M059J (cell line): Measurements from ENCODE around the gene KCNH5. TPM values are rescaled to one million over a fixed set of nuclear protein-coding genes. Genes with fewer than 3 reads are reported as not detected.

Experiments
- DNase-seq: peaks from one replicate; pipeline ENCODE4 v3.0.0-alpha.2; 2012; ENCODE audit warnings: low read depth
- total RNA-seq: library from RNA; depleted of rRNA; stranded (reverse); fragments of >200 nt; shearing (Covaris generic); gene quantifications from 2 replicates; pipeline ENCODE4 v1.2.3, GENCODE V29; 2014

Gene KCNH5
- total RNA-seq, 1 experiment from 2014 or later: 0.02 TPM

DNA sequence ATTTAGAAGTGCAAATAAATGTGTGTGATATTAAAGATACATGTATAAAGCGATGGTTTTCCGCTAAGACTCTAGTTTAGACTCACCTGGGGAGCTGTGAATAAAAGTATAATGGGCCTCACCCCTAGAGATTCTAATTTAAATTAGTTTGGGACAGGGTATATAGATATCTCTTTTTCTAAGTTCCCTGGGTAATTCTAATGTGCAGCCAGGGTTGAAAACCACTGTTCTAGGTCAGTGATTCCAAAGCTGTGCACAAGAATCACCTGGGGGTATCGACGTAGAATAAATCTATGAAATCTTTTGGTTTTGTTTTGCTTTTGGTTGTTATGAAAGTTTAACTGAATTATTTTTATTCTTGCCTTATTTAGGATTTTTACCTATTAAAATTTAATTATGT lies 302.1 kb downstream of the KCNH5 start:
- DNase-seq: no peak

DNA sequence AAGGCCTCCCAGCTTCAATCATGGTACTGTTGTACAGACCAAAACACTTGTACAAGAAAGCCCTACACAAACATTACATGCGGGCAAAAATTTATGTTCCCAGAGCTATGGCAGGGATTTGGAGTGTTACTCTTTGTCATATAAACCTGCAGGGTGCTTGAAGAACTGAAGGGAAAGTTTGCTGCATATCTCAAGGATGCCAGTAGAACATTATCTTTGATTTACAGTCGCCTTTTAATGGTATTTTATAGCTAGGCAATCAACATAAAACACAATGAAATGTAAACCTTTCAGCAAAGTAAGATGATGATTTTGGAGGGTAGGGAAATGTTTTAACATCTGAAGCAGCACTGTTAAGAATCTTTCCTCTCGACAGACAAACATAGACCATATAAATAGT lies 305.6 kb downstream of the KCNH5 start:
- no peak for DNase-seq

DNA sequence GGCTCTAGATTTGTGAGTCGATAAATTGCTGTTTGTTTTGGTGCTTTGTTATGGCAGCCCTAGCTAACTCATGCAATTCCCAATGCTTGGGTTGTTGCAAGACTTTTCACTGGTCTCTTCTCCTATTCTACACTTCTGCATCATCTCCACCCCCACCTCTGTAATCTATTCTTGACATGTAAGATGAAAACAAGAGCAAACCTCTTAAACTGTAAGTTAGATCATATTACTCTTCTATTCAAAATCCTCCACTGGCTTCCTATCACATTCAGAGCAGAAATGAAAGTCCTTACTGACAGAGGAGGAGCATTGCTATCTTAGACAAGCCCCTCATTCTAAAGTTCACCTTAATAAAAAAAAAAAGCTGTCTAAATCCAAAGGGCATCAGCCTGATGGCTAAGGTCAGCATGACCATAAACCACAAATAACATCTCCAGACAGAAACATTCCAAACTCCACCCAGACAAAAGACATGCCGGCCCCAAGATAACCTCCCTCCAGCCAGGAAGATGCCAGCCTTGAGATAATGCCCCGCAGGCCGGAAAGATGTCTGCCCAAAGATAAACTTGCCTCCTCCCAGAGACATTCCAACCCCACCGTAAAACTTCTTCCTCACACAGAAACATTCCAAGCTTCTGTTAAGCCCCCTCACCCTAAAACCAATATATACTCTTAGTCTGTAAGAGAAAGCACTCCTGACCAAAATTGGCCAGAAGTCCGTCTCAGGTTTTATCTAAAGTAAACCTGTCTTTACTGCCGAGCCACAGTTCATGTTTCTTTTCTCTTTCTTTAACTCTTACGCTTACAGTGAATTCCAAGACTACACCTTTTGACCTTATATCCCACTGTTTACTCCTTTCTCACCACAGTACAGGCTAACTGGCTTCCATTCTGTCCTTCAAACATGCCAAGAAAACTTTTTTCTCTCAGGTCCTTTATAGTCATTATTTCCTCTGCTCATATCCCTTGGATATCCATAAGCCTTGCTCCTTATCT lies 308.9 kb downstream of the KCNH5 start:
- DNase-seq: peak; percentile 41

DNA sequence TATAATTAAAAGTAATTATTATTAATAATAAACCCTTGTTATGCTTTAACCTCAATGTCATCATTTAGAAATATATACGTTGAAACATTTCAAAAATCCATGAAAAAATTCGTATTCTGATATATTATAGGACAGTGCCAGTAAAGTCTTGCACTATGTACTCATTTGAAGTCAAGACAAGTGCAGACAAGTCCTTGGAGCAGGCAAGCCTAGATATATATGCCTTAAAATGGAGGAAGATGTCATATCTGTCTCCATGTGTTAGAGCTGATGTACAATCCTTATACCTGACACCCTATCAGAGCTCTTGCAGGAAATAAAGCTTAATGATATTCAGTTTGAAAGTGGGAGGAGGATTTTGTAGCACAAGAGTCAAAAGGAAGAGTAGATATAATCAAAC lies 310.4 kb downstream of the KCNH5 start:
- no peak for DNase-seq

DNA sequence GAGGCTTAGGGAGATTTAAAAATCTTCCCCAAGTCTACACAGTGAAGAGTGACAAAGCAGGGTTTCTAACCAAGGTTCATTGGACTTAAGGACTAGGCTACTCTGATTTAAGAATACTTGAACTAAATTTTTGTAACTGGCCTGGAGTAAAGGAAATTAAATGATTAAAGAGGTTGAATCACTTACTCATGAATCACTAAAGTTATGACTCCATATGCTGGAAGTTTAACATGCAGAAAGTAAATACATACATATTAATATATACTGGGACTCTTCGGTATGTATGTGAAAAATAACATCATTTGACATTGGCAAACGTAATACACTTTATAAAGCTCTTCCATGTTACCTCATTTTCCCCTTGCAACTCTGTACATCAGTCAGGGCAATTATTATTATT lies 322.9 kb downstream of the KCNH5 start:
- no peak for DNase-seq

DNA sequence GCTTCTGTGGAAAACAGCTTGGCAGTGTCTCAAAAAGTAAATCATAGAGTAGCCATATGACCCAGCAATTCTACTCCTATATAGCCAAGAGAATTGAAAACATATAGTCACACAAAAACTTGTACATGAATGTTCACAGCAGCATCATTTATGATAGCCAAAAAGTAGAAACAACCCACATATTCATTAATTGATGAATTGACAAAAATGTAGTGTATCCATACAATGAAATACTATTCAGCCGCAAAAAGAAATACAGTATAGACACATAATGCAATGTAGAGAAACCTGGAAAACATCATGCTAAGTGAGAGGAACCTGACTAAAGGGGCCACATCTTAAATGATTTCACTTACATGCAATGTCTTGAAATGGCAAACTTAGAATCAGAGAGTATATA lies 326.6 kb downstream of the KCNH5 start:
- DNase-seq: no peak

DNA sequence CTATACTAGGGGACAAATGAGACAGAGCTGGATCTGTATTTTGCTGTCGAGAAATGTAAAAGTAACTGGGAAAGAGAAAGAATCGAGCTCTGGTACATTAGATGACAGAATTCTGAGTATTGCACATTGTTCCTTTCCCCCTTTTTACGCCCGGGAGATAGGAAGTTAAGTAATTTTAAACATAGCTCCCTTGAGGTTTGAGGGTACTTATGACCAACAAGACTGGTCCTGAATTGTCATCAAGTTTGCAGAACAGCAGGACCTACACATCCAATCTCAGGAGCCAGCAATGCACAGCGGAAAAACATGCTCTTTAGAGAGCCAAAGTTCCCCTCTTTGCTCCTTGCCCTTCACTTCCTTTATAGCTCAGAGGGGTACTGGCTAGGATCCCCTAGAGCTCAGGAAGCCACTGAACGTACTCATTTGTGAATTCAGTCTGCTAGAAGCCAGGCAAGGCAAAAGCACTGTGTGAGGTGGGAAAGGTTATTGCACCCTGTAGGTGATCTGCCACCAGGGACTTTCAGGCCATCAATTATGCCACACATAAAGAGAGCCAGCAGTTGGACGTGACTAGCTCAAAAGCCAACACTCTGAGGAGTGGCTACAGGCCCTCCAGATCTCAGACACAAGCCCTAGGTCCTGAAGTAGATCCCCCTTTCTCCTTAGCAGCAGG lies 333.8 kb downstream of the KCNH5 start:
- no peak for DNase-seq

DNA sequence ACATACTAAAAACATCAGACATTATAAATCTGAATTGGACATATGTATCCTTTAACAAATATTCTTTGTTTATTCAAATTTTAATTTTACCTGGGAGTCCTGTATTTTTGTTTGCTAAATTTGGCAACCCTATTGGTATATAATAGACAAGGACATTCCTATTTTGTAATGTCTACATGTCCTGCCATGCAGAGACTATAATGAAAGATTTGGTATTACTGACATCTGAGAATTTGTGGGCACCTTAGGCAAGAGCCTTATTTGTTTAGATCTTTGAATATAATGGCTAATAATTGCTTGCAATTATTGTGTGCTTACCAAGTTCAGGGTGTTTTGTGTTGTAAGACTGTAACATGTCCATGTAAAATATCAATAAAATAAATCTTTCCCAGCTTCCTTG lies 334.4 kb downstream of the KCNH5 start:
- DNase-seq: no peak

DNA sequence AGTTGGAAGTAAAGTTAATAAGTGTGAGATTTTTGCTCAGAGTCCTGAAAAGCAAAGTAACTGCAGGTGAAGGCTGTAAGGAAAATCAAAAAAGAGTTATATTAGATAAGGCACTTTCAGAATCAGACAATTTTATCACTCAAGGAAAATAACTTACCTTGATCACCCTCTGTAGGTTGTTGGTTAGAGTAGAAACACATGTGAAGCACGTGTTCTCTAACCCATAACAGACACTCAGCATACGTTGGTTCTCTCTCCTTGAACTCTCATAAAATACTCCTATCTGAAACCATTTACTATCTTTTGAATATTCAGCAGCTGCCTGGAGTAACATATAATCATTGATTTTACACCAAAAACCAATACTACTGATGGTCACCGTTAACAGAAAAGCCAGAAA lies 335.5 kb downstream of the KCNH5 start:
- DNase-seq: no peak

DNA sequence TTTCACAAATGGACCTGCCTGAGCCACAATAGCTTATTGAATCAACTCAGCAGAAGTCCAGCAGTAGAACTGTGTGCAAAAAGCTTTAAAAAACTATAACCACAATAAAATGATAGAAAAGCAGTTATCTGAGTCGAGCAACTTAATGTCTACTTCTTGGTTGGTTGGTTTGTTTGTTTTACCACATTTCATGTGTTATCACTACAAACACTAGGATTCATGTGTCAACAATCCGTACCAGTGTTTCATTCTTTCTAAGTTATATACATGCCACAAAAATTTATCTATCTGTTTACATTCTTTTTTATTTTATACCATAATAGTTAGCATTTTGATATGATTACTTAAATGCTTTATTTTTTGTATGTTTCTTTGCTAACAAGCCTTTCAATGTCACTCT lies 339.0 kb downstream of the KCNH5 start:
- no peak for DNase-seq

DNA sequence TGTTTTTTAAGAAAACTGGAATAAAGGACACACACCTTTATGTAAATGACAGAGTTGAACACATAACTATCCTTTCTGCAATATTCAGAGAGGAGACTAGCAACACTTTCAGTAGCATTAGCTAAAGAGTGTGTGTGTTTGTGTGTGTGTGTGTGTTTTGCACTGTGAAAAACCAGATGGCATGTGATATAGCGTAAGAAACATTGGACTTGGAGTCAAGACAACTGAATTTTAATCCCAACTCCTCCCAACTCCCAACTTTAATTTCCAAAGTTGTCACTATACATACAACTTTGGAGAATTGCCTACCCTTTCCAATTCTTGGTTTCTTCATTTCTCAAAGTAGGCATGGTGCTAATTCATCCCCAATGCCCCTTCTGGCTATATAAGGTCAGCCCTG lies 347.8 kb downstream of the KCNH5 start:
- no peak for DNase-seq

DNA sequence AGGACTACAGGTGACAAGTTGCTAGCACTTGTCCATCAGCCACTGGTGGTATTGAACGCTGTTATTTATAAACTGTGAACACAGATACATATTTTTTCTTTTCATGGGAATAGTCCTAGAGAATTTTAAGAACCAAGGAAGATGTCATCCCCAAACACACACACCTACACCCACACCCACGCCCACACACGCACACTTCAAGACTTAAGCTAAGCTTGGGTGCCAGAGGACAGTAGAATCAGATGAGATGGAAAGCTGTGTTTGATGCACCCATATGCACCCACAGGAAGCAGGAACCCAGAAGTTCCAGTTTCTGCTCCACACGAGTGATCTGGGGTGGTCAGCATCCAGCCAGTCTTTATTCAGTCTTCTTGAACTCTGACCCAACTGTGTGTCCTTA lies 348.3 kb downstream of the KCNH5 start:
- DNase-seq: no peak

DNA sequence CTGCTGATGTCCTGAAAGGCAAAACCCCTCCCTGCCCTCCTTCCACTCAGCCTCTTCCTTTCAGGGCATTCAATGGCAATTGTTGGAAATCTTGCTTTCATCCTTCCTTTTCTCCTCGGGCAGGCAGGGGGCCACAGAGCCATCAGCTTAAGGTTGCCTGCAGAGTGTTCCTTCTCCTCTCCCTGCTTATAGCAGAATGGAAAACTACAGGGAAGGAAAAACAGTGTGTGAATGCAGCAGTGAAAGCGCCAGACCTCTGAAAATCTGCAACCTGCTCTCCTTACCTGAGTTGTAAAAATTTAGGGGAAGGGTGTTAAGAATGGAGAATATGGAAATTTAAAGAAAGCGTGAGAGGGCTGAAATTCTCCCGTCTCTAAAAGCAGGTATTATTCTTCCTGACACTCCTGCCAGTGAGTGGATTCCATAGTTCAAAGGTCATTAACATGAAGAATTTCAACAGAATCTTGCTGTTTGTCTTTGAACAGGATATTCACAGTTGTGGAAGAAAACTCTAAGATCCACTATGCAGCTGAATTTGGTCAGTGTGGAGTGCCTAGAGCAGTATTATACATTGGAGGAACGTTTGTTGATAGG lies 348.8 kb downstream of the KCNH5 start:
- DNase-seq: no peak

DNA sequence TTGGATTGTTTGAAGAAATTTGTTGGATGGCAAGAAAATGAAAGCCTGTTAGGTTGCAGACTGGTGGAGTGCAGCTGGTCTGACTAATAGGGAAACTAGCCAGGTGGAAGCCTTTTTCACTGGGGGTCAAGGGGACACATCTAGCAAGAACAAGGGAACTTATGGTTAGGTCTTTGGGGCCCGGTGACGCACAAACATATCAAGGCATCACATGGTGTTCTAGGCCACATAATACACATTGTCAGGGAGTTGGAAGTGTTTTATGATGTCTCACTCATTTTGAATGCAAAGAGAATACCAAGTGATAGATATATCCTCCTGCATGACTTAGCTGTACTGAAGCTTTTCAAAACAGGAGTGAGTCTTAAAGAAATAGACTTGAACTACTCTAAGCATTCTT lies 351.2 kb downstream of the KCNH5 start:
- DNase-seq: peak; percentile 77

DNA sequence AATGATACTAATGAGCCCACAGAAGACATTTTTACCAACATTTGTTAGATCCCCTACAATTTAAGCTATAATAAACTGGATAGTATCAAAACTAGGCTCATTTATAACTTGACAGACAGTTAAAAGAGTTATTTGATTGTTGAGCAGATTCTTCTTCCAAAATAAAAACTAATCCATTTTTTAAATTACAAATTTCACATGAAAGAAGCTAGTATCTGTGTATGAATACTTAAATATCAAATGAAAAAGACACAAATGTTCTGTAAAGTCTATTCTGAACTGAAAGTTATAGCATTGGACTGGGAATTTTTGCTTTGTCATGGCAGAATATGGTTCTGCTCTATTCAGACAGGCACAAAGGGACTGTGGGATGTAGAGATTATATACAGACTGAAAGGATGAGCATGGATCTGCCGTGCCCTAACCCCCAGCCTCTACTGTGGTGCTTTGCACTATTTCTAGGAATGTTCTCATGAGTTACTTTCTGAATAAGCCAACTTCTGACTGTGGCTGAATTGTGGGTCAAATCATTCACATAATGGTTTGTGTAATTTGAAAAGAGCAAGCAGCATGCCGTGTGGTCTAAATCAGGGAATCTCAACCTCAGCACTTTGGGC lies 352.7 kb downstream of the KCNH5 start:
- peak; percentile 2 for DNase-seq

DNA sequence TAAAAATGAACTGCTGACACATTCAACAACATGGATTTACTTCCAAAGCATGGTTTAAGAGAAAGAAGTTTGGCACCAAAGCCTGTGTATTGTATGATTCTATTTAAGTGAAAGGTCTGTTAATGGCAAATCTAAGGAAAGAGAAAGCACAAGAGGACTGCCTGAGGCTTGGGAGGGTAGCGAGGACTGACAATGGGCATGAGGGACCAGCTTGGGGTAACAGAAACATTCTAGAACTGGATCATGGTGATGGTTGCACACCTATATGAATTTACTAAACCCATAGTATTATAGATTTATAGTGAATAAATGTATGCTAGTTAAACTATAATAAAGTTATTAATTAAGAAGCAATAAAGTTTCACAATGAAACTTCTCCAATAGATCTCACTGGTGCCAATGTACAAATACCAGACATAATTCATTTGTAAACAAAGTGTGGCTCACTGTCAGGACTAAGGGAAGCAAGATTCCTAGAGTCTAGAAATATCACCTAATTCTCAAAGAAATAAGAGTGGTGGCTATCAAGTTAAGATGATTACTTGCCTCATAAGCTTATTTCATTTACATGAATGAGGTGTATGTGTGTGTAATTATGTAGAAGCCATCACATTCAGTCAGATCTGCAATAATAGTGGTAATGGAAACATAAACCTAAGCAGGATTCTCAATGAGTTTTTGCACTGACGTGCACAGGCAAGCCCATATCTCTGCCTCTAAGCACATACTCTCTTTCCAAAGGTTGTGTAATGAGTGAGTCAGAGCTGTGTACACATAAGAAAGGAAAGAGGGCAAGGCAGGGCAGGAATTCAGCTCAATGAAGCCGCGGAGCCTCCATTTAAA lies 353.4 kb downstream of the KCNH5 start:
- DNase-seq: peak; percentile 78

DNA sequence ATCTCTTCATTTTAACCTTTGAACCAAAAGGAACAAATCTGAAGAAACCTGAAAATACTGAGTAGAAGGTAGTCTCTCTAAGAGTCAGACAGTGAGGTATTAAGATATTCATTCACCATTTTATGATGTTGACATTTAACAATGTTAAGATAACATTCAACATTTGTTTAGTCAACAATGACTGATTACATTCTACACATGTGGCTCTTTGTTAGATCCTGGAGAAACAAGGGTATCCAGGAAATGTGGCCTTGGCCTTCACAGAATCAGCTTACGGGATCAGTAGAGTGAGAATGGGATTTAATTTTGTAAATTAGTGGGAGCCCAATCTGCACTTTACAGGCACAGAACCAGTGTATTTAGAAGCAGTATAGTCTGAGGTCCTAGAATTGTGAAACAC lies 355.5 kb downstream of the KCNH5 start:
- DNase-seq: no peak

DNA sequence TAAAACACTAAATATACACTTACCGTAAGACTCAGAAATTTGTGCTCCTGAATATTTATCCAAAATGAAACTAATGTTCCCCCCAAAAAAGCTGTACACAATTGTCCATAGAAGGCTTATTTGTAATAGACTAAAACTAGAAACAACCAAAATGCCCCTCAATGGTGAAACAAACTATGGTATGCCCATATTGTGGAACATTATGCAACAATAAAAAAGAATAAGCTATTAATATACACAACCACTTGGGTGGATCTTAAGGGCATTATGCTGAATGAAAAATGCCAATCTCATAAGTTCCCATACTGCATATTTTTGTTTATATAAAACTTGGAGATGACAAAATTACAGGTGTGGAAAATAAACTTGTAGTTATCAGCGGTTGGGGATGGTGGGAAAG lies 357.4 kb downstream of the KCNH5 start:
- no peak for DNase-seq

DNA sequence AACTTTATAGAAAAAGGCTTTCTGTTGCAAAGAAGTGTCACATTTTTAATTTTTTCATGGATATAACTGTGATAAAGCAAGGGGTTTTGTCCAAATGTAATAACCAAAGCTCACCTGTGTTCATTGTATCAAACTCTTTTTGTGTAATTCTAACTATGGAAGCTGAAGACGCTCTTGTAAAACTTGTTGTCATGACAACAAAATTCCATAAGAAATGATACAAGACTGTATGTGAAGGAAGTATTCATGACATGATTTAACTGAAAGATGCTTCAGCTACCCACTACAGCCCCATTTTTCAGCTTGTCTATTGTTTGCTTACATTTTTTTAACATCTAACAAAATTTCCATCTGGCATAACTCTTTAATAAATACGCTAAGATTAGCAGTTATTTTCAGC lies 360.9 kb downstream of the KCNH5 start:
- DNase-seq: no peak

DNA sequence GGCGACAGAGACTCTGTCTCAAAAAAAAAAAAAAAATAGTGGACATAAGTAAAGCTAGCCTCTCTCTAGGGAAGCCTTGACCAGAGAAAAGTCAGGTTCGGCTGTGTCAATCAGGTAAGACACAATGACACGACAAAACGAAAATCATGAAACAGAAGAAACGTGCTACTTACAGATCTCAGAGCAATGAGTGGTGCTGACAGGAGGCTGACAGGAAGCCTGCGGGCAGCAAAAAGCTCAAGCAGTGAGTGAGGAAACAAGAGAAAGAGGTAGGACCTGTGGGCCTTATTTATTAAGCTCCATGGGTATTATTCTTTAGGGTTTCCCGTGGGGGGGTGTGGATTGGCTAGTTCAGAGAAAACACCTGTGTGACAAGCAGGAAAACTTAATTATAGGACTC lies 363.1 kb downstream of the KCNH5 start:
- DNase-seq: no peak

DNA sequence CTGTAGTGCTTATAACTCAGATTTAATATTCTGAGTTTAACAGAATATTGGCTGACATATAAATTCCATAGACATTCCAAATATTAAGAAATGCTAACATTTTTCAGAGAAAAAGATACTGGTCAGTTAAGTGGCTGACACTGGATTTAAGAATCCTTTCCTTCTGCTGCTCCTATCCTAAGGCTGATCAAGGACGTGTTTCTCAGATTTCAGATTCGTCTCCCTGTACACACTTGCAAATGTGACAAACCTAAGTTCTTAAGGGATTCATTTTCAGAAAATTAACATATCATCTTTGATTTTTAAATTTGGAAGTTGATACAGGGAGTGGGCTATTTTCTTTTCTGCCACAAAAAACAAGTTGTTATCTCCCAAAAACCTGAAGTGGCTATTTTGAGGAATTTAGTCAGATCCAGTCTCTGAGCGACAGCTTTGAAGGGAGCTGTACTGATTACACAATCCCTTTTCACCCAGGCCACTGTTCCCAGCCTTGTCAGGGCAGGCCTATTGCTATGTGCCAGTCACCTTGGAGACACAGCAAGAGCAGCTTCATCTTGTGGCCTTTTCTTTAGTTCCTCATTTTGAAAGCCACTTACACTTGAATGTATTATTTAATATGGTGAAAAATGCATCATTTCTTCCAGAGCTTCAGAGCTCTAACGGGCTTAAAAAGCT lies 370.6 kb downstream of the KCNH5 start:
- no peak for DNase-seq
